K562 (cell line): ENCODE data around the gene KLB. TPM values are rescaled to one million over a fixed set of nuclear protein-coding genes. Genes with fewer than 3 reads are reported as not detected.

ENCODE experiments used
- CEBPB ChIP-seq: fragments of 450-650 bp; IDR thresholded peaks from 2 replicates; pipeline ENCODE4 v1.6.1; 2016; ENCODE audit warnings: missing genetic modification characterization, missing compliant biosample characterization
- CEBPG ChIP-seq, 3 experiments: fragments of 200-800 bp in 1 of 3; sonication (Bioruptor generic) in 1 of 3; sonication (generic) in 1 of 3; formaldehyde crosslinking in 1 of 3; IDR thresholded peaks in 2 of 3; conservative IDR thresholded peaks in 1 of 3; 2 replicates each; pipeline versions ENCODE4 v1.6.1 to v1.8.0; 2016 to 2022; ENCODE audit warnings: missing compliant biosample characterization in 2 of 3, missing genetic modification characterization in 2 of 3, mild to moderate bottlenecking in 1 of 3, missing genetic modification reagents in 1 of 3
- FOXA3 ChIP-seq, 2 experiments: fragments of 450-650 bp in 1 of 2; sonication (generic) in 1 of 2; formaldehyde crosslinking; IDR thresholded peaks in 1 of 2; conservative IDR thresholded peaks in 1 of 2; 2 replicates each; pipeline versions ENCODE4 v1.4.0 to v1.8.0; 2020 to 2022; ENCODE audit warnings: mild to moderate bottlenecking in 2 of 2, missing genetic modification reagents in 1 of 2
- HEY1 ChIP-seq: fragments of 250-450 bp; sonication (Bioruptor Pico); IDR thresholded peaks from 2 replicates; pipeline ENCODE4 v1.5.0; 2020; ENCODE audit warnings: mild to moderate bottlenecking, moderate library complexity, borderline replicate concordance
- HMBOX1 ChIP-seq: sonication (generic); IDR thresholded peaks from 2 replicates; pipeline ENCODE4 v1.6.1; 2016
- HMG20A ChIP-seq: fragments of 450-650 bp; formaldehyde crosslinking; conservative IDR thresholded peaks from 2 replicates; pipeline ENCODE4 v1.4.0; 2020; ENCODE audit warnings: mild to moderate bottlenecking, mixed read lengths
- IRF9 ChIP-seq: fragments of 450-650 bp; IDR thresholded peaks from 2 replicates; pipeline ENCODE4 v1.6.1; 2016; ENCODE audit warnings: missing biosample characterization, missing genetic modification characterization
- MEF2A ChIP-seq: IDR thresholded peaks from 2 replicates; pipeline ENCODE4 v1.6.1; 2011; ENCODE audit warnings: low read depth, mild to moderate bottlenecking, low read length, moderate library complexity; ENCODE audit not compliant: control insufficient read depth
- NRF1 ChIP-seq, 2 experiments: fragments of 450-650 bp; IDR thresholded peaks in 1 of 2; conservative IDR thresholded peaks in 1 of 2; 2 replicates each; pipeline ENCODE4 v1.6.1; 2014; ENCODE audit warnings: mild to moderate bottlenecking in 2 of 2
- PTTG1 ChIP-seq: fragments of 450-650 bp; IDR thresholded peaks from 2 replicates; pipeline ENCODE4 v1.6.1; 2016; ENCODE audit warnings: low read depth, mild to moderate bottlenecking, missing genetic modification characterization, missing compliant biosample characterization
- STAG1 ChIP-seq: sonication (generic); formaldehyde crosslinking; IDR thresholded peaks from 2 replicates; pipeline ENCODE4 v1.5.0; 2020; ENCODE audit warnings: missing genetic modification reagents, borderline replicate concordance
- ZMIZ1 ChIP-seq, 2 experiments: fragments of 150-350 bp in 1 of 2; IDR thresholded peaks; 2 replicates each; pipeline ENCODE4 v1.6.1; 2012 to 2016; ENCODE audit warnings: low read depth in 2 of 2, low read length in 2 of 2, mild to moderate bottlenecking in 1 of 2, moderate library complexity in 1 of 2
- polyA plus RNA-seq, 8 experiments: library from polyadenylated mRNA; depleted of rRNA in 4 of 8; stranded (reverse) in 5 of 8; unstranded in 3 of 8; fragments of >200 nt; fragmentation: Nextera tagmentation in 2 of 8; fragmentation: Illumina TruSeq in 1 of 8; extraction: Ambion mirVana in 2 of 8; extraction: Trizol in 1 of 8; gene quantifications; 2 replicates each; pipeline versions ENCODE4 v1.2.1 to v1.2.3, GENCODE V29; 2011 to 2014; ENCODE audit warnings: inconsistent platforms in 1 of 8, missing spikeins in 1 of 8
- total RNA-seq, 7 experiments: library from RNA; depleted of rRNA in 6 of 7; stranded (reverse); fragments of >200 nt in 6 of 7; fragmentation: Illumina TruSeq in 2 of 7; extraction: Trizol in 2 of 7; gene quantifications; 2 replicates each; pipeline versions ENCODE4 v1.2.1 to v1.2.3, GENCODE V29; 2011 to 2021; ENCODE audit warnings: low replicate concordance in 1 of 7
- TF ChIP-seq, protein P1 (sequence below): fragments of 450-650 bp; IDR thresholded peaks from 2 replicates; pipeline ENCODE4 v1.6.1; 2014; ENCODE audit warnings: low read depth, mild to moderate bottlenecking, moderate library complexity, borderline replicate concordance
- TF ChIP-seq, protein P2 (sequence below): fragments of 450-650 bp; IDR thresholded peaks from 2 replicates; pipeline ENCODE4 v1.6.1; 2017; ENCODE audit warnings: antibody characterized with exemption, mild to moderate bottlenecking

The KLB gene
- total and polyA plus RNA-seq, 9 of the 15 experiments (the other 6 are each of a cell fraction or from before 2014, with no cell fraction given) = 0.04 to 0.13 TPM; not detected in 7

DNA sequence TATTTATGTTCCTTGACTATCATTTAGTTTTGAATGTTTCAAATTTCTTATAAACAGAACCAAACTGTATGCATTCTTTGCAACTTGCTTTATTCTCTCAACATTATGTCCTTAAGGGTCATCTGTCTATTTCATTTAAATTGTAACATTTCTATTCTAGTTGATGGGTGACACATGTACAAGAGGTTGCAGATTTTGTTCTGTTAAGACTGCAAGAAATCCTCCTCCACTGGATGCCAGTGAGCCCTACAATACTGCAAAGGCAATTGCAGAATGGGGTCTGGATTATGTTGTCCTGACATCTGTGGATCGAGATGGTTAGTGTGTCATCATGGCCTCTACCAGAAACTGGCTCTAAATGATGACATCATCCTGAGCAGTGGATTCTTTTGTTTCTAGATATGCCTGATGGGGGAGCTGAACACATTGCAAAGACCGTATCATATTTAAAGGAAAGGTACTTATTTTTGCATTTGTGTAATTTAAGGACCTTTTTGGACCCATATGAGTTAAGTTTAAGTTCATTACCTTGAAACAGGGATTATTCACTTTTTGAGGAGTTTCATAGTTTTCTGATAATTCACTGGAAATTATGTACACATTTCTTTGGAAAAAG is 58.3 kb downstream of the KLB start (continued):
- TF ChIP-seq ZMIZ1 (IDR thresholded peaks at IDR 0.05; ENCODE audit: low read depth in 2 of 2, low read length in 2 of 2) (no peak), IRF9 (tag) (no peak), HMG20A (CRISPR knock-in tag) (no peak), MEF2A (no peak), CEBPG (CRISPR knock-in tag; IDR thresholded peaks at IDR 0.05) (peak; percentile 72), CEBPG (tag; conservative IDR thresholded peaks at IDR 0.05 in 1 of 2, IDR thresholded peaks at IDR 0.05 in 1 of 2) (peak; percentile 51 to 85; a peak in 3 of 4 replicates), FOXA3 (CRISPR knock-in tag; conservative IDR thresholded peaks at IDR 0.05 in 1 of 2, IDR thresholded peaks at IDR 0.05 in 1 of 2) (0 out of 4 replicates have a peak, but pooled peaks of 1 of the 2 experiments have one; percentile 5), CEBPB (tag) (peak; percentile 69), PTTG1 (tag) (no peak), HMBOX1 (no peak), NRF1 (conservative IDR thresholded peaks at IDR 0.05 in 1 of 2, IDR thresholded peaks at IDR 0.05 in 1 of 2) (peak in 1 of 2 experiments; percentile 13; a peak in 1 of 4 replicates), STAG1 (CRISPR knock-in tag) (no peak), HEY1 (CRISPR knock-in tag) (no peak)
- TF ChIP-seq, protein P1, sequence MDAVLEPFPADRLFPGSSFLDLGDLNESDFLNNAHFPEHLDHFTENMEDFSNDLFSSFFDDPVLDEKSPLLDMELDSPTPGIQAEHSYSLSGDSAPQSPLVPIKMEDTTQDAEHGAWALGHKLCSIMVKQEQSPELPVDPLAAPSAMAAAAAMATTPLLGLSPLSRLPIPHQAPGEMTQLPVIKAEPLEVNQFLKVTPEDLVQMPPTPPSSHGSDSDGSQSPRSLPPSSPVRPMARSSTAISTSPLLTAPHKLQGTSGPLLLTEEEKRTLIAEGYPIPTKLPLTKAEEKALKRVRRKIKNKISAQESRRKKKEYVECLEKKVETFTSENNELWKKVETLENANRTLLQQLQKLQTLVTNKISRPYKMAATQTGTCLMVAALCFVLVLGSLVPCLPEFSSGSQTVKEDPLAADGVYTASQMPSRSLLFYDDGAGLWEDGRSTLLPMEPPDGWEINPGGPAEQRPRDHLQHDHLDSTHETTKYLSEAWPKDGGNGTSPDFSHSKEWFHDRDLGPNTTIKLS = no peak
- TF ChIP-seq, protein P2, sequence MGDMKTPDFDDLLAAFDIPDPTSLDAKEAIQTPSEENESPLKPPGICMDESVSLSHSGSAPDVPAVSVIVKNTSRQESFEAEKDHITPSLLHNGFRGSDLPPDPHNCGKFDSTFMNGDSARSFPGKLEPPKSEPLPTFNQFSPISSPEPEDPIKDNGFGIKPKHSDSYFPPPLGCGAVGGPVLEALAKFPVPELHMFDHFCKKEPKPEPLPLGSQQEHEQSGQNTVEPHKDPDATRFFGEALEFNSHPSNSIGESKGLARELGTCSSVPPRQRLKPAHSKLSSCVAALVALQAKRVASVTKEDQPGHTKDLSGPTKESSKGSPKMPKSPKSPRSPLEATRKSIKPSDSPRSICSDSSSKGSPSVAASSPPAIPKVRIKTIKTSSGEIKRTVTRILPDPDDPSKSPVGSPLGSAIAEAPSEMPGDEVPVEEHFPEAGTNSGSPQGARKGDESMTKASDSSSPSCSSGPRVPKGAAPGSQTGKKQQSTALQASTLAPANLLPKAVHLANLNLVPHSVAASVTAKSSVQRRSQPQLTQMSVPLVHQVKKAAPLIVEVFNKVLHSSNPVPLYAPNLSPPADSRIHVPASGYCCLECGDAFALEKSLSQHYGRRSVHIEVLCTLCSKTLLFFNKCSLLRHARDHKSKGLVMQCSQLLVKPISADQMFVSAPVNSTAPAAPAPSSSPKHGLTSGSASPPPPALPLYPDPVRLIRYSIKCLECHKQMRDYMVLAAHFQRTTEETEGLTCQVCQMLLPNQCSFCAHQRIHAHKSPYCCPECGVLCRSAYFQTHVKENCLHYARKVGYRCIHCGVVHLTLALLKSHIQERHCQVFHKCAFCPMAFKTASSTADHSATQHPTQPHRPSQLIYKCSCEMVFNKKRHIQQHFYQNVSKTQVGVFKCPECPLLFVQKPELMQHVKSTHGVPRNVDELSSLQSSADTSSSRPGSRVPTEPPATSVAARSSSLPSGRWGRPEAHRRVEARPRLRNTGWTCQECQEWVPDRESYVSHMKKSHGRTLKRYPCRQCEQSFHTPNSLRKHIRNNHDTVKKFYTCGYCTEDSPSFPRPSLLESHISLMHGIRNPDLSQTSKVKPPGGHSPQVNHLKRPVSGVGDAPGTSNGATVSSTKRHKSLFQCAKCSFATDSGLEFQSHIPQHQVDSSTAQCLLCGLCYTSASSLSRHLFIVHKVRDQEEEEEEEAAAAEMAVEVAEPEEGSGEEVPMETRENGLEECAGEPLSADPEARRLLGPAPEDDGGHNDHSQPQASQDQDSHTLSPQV = peak; percentile 79
